HCT116 (cell line): ENCODE data around the gene TIGD3.

Experiments
- CTCF ChIP-seq, 3 experiments: fragments of 200-600 bp in 1 of 3; sonication (generic) in 1 of 3; IDR thresholded peaks in 2 of 3; conservative IDR thresholded peaks in 1 of 3; 2 replicates each; pipeline ENCODE4 v1.5.1; 2012 to 2017; ENCODE audit warnings: low read depth in 2 of 3, low read length in 2 of 3, antibody characterized with exemption in 1 of 3, borderline replicate concordance in 1 of 3, control low read depth in 1 of 3, mild to moderate bottlenecking in 1 of 3, mixed read lengths in 1 of 3, mixed run types in 1 of 3, moderate library complexity in 1 of 3; ENCODE audit not compliant: insufficient read depth in 1 of 3
- EGR1 ChIP-seq: IDR thresholded peaks from 2 replicates; pipeline ENCODE4 v1.6.1; 2012; ENCODE audit warnings: low read depth
- EZH2 ChIP-seq: fragments of 200-600 bp; sonication (generic); IDR thresholded peaks from 2 replicates; pipeline ENCODE4 v1.6.1; 2017; ENCODE audit warnings: antibody characterized with exemption, mixed run types
- FOSL1 ChIP-seq: IDR thresholded peaks from 2 replicates; pipeline ENCODE4 v1.6.1; 2012; ENCODE audit warnings: low read depth
- MAX ChIP-seq: IDR thresholded peaks from 2 replicates; pipeline ENCODE4 v1.6.1; 2012
- POLR2A ChIP-seq: IDR thresholded peaks from 2 replicates; pipeline ENCODE4 v1.7.0; 2011; ENCODE audit warnings: borderline replicate concordance; ENCODE audit not compliant: insufficient read depth, insufficient read length; ENCODE audit errors: extremely low read depth
- RAD21 ChIP-seq: IDR thresholded peaks from 2 replicates; pipeline ENCODE4 v1.6.1; 2012; ENCODE audit warnings: low read depth, mild to moderate bottlenecking
- SP1 ChIP-seq: IDR thresholded peaks from 2 replicates; pipeline ENCODE4 v1.6.1; 2012; ENCODE audit warnings: low read depth
- YY1 ChIP-seq: IDR thresholded peaks from 2 replicates; pipeline ENCODE4 v1.6.1; 2011; ENCODE audit warnings: low read length, low read depth, moderate library complexity, mild to moderate bottlenecking; ENCODE audit not compliant: insufficient replicate concordance; ENCODE audit errors: extremely low read depth
- ZNF274 ChIP-seq: fragments of 200-500 bp; sonication (Bioruptor generic); IDR thresholded peaks from 2 replicates; pipeline ENCODE4 v1.6.1; 2014; ENCODE audit warnings: mild to moderate bottlenecking, low read depth, low read length, inconsistent platforms

GRCh38 chr11:65315866-65316226 is 38.7 kb upstream of the TIGD3 start:
- TF ChIP-seq CTCF (IDR thresholded peaks at IDR 0.05 in 2 of 3, conservative IDR thresholded peaks at IDR 0.05 in 1 of 3; ENCODE audit: borderline replicate concordance in 1 of 3, insufficient read depth in 1 of 3, low read depth in 2 of 3, low read length in 2 of 3) (no peak; a peak in 1 of 6 replicates), EGR1 (no peak), EZH2 (no peak), FOSL1 (no peak), RAD21 (no peak), SP1 (no peak), MAX (no peak), POLR2A (no peak), ZNF274 (no peak), YY1 (no peak)
